GM21390 (cell line): ENCODE measurements around the gene MGAT4B.
"Not testable (repeated sequence)": the region's sequence is repeated elsewhere in the genome, so short reads cannot be mapped to it uniquely, and the experiment has no call there.

ENCODE experiments used
- ATAC-seq: cut with Tn5 transposase; IDR thresholded peaks from one replicate; pipeline ENCODE4 v1.9.1; 2021; ENCODE audit not compliant: unreplicated experiment

MGAT4B gene

GRCh38 chr5:179795863-179796833, 10.5 kb downstream of the MGAT4B start:
- peak; percentile 79 for ATAC-seq

GRCh38 chr5:179795049-179795862, 11.4 kb downstream of the MGAT4B start:
- ATAC-seq = peak; percentile 0

- no peak for ATAC-seq
Measured at GRCh38 chr5:179794575-179794974, 12.1 kb downstream of the MGAT4B start.

GRCh38 chr5:179794171-179794570, 12.5 kb downstream of the MGAT4B start:
- ATAC-seq = no peak

- ATAC-seq = no peak
Measured at GRCh38 chr5:179793468-179794139, 13.1 kb downstream of the MGAT4B start, which contains the start of gene LTC4S. Gene LTC4S, plus strand, starts transcription at chr5:179793986. Its CDS starts 95 bp downstream, at chr5:179794081.

GRCh38 chr5:179792612-179793467, 13.8 kb downstream of the MGAT4B start:
- no peak for ATAC-seq

GRCh38 chr5:179791881-179792611, 14.6 kb downstream of the MGAT4B start:
- no peak for ATAC-seq

- not testable (repeated sequence) for ATAC-seq
Measured at GRCh38 chr5:179789278-179789677, 17.4 kb downstream of the MGAT4B start.

GRCh38 chr5:179788193-179788854, 18.3 kb downstream of the MGAT4B start:
- no peak for ATAC-seq

GRCh38 chr5:179786861-179787260, 19.8 kb downstream of the MGAT4B start:
- ATAC-seq = no peak

- no peak for ATAC-seq
Measured at GRCh38 chr5:179783128-179783527, 23.5 kb downstream of the MGAT4B start.

- no peak for ATAC-seq
Measured at GRCh38 chr5:179781846-179782245, 24.8 kb downstream of the MGAT4B start.

- ATAC-seq = no peak
Measured at GRCh38 chr5:179780362-179780761, 26.3 kb downstream of the MGAT4B start.

GRCh38 chr5:179779826-179780225, 26.8 kb downstream of the MGAT4B start:
- no peak for ATAC-seq

- no peak for ATAC-seq
Measured at GRCh38 chr5:179778591-179778990, 28.1 kb downstream of the MGAT4B start.

GRCh38 chr5:179777909-179778308, 28.8 kb downstream of the MGAT4B start:
- no peak for ATAC-seq

GRCh38 chr5:179777456-179777855, 29.2 kb downstream of the MGAT4B start:
- ATAC-seq = no peak

GRCh38 chr5:179776411-179776938, 30.2 kb downstream of the MGAT4B start:
- ATAC-seq = no peak

GRCh38 chr5:179774442-179774841, 32.2 kb downstream of the MGAT4B start:
- no peak for ATAC-seq
